Activated T-cell treated with anti-CD3 and anti-CD28 coated beads, Interleukin-2, amount 50 U/mL, for 4 hours (primary cell): ENCODE data around the gene CHRDL1. TPM values are rescaled to one million over a fixed set of nuclear protein-coding genes. Genes with fewer than 3 reads are reported as not detected.
"Not testable (repeated sequence)": the region's sequence is repeated elsewhere in the genome, so short reads cannot be mapped to it uniquely, and the experiment has no call there.

Experiments
- ATAC-seq, 2 donors: fragments of 200-7000 bp; cut with Tn5 transposase; one replicate each; pipeline ENCODE4 v1.10.0; 2021
- DNase-seq: peaks from one replicate; pipeline ENCODE4 v3.0.0-alpha.2; 2020
- H3K27me3 Mint-ChIP-seq: one replicate; pipeline ENCODE4 v1.8.0; 2021; ENCODE audit warnings: low read depth, mixed read lengths
- H3K36me3 Mint-ChIP-seq: one replicate; pipeline ENCODE4 v1.8.0; 2022; ENCODE audit warnings: mixed read lengths; ENCODE audit not compliant: insufficient read depth
- H3K4me1 Mint-ChIP-seq: one replicate; pipeline ENCODE4 v1.8.0; 2021; ENCODE audit warnings: low read depth, mixed read lengths
- H3K4me3 Mint-ChIP-seq: one replicate; pipeline ENCODE4 v1.8.0; 2021; ENCODE audit warnings: mild to moderate bottlenecking, moderate library complexity, mixed read lengths
- H3K9me3 Mint-ChIP-seq: one replicate; pipeline ENCODE4 v1.8.0; 2021; ENCODE audit warnings: mixed read lengths
- total RNA-seq, 3 donors: library from RNA; stranded (reverse); gene quantifications; one replicate each; pipeline ENCODE4 v1.2.1, GENCODE V29; 2021

CHRDL1 gene
- total RNA-seq, 3 donors from 2014 or later: 0.10 TPM; not detected in 2

GRCh38 chrX:110665223-110666002 is 130.2 kb downstream of the CHRDL1 start:
- no peaks in the 10 kb centered on the region for H3K9me3 Mint-ChIP-seq
- no peak for DNase-seq
- ATAC-seq: no peak
- no peaks in the 10 kb centered on the region for H3K36me3 Mint-ChIP-seq
- H3K4me1 Mint-ChIP-seq: no peaks in the 10 kb centered on the region
- H3K27me3 Mint-ChIP-seq: no peaks in the 10 kb centered on the region
- H3K4me3 Mint-ChIP-seq: no peak overlapping the region

- no peak for ATAC-seq
- Mint-ChIP-seq H3K36me3 (no peaks in the 10 kb centered on the region), H3K27me3 (peaks cover 1% of the 10 kb centered on the region), H3K4me3 (no peak overlapping the region), H3K4me1 (no peaks in the 10 kb centered on the region), H3K9me3 (no peaks in the 10 kb centered on the region)
- no peak for DNase-seq
These were observed 138.5 kb downstream of the CHRDL1 start for GRCh38 chrX:110657073-110657472.

- DNase-seq, H3K4me3 Mint-ChIP-seq, H3K4me1 Mint-ChIP-seq, H3K27me3 Mint-ChIP-seq, H3K9me3 Mint-ChIP-seq, H3K36me3 Mint-ChIP-seq, ATAC-seq: not testable (repeated sequence)
These were observed 141.3 kb downstream of the CHRDL1 start for GRCh38 chrX:110654280-110654679.

GRCh38 chrX:110646386-110646785 is 149.2 kb downstream of the CHRDL1 start:
- DNase-seq: no peak
- Mint-ChIP-seq H3K27me3 (no peaks in the 10 kb centered on the region), H3K4me3 (no peak overlapping the region), H3K4me1 (no peaks in the 10 kb centered on the region), H3K9me3 (no peaks in the 10 kb centered on the region), H3K36me3 (no peaks in the 10 kb centered on the region)
- no peak for ATAC-seq
